Fibroblast of lung (primary cell): Measurements from ENCODE around the gene ERF. TPM values are rescaled to one million over a fixed set of nuclear protein-coding genes. Genes with fewer than 3 reads are reported as not detected.

Source experiments
- DNase-seq, 2 donors: peaks; one replicate each; pipeline versions ENCODE4 v3.0.0 to v3.0.0-alpha.2; 2010; ENCODE audit warnings: low read depth in 2 of 2
- H2AFZ ChIP-seq: 2 replicates; pipeline ENCODE4 v1.5.1; 2012; ENCODE audit warnings: low read length, control low read depth, inconsistent platforms
- H3K27ac ChIP-seq: 2 replicates; pipeline ENCODE4 v1.5.1; 2011; ENCODE audit warnings: low read length, control low read depth; ENCODE audit not compliant: insufficient read depth
- H3K27me3 ChIP-seq: 2 replicates; pipeline ENCODE4 v1.5.1; 2011; ENCODE audit warnings: mild to moderate bottlenecking, low read length; ENCODE audit not compliant: control insufficient read depth, insufficient read depth
- H3K36me3 ChIP-seq: 2 replicates; pipeline ENCODE4 v1.5.1; 2011; ENCODE audit warnings: low read length; ENCODE audit not compliant: control insufficient read depth, insufficient read depth
- H3K4me1 ChIP-seq: 2 replicates; pipeline ENCODE4 v1.5.1; 2011; ENCODE audit warnings: low read length; ENCODE audit not compliant: control insufficient read depth, insufficient read depth; ENCODE audit errors: extremely low read depth
- H3K4me2 ChIP-seq: 2 replicates; pipeline ENCODE4 v1.5.1; 2011; ENCODE audit warnings: low read length, control low read depth; ENCODE audit not compliant: insufficient read depth; ENCODE audit errors: extremely low read depth
- H3K4me3 ChIP-seq, 4 experiments: fragments of 200-600 bp in 1 of 4; sonication (generic) in 1 of 4; replicated peaks in 1 of 4; 2 replicates each; pipeline ENCODE4 v1.5.1; 2011 to 2016; ENCODE audit warnings: low read length in 4 of 4, low read depth in 3 of 4, mild to moderate bottlenecking in 3 of 4, control low read depth in 2 of 4, inconsistent platforms in 1 of 4, mixed read lengths in 1 of 4; ENCODE audit not compliant: insufficient read depth in 1 of 4; ENCODE audit errors: control extremely low read depth in 1 of 4
- H3K79me2 ChIP-seq: 2 replicates; pipeline ENCODE4 v1.5.1; 2012; ENCODE audit warnings: mild to moderate bottlenecking, low read length, inconsistent platforms; ENCODE audit not compliant: control insufficient read depth, insufficient read depth
- H3K9ac ChIP-seq: 2 replicates; pipeline ENCODE4 v1.5.1; 2011; ENCODE audit warnings: mild to moderate bottlenecking, low read length, control low read depth; ENCODE audit not compliant: insufficient read depth
- H3K9me3 ChIP-seq: 2 replicates; pipeline ENCODE4 v1.5.1; 2012; ENCODE audit warnings: low read depth, low read length; ENCODE audit not compliant: control insufficient read depth, insufficient read depth
- H4K20me1 ChIP-seq: 2 replicates; pipeline ENCODE4 v1.5.1; 2011; ENCODE audit warnings: low read length; ENCODE audit not compliant: control insufficient read depth, insufficient read depth; ENCODE audit errors: extremely low read depth
- EZH2 ChIP-seq: IDR thresholded peaks from 2 replicates; pipeline ENCODE4 v1.5.1; 2012; ENCODE audit warnings: low read length, control low read depth, mild to moderate bottlenecking; ENCODE audit errors: missing control alignments
- polyA plus RNA-seq, 2 donors: library from polyadenylated mRNA; depleted of rRNA in 1 of 2; stranded (reverse) in 1 of 2; unstranded in 1 of 2; fragments of >200 nt; gene quantifications; 2 replicates each; pipeline ENCODE4 v1.2.1, GENCODE V29; 2011 to 2012; ENCODE audit warnings: missing spikeins in 1 of 2
- total RNA-seq: library from RNA; depleted of rRNA; stranded (reverse); fragments of >200 nt; gene quantifications from 2 replicates; pipeline ENCODE4 v1.2.1, GENCODE V29; 2014
- TF ChIP-seq, protein P1 (sequence below), 2 donors: IDR thresholded peaks in 1 of 2; conservative IDR thresholded peaks in 1 of 2; 1 replicate in 1 of 2; 2 replicates in 1 of 2; pipeline ENCODE4 v1.5.1; 2011 to 2012; ENCODE audit warnings: low read length in 2 of 2, control low read depth in 1 of 2, inconsistent platforms in 1 of 2, low read depth in 1 of 2, mild to moderate bottlenecking in 1 of 2

Gene ERF
- total and polyA plus RNA-seq, 2 donors (not counting 1 experiment from before 2014, with no cell fraction given): 13.2 to 36.3 TPM

GRCh38 chr19:42234364-42234763 is 20.6 kb downstream of the ERF start:
- H3K36me3 ChIP-seq: peaks cover 39% of the 10 kb centered on the region
- H3K4me2 ChIP-seq: no peak overlapping the region
- H3K27ac ChIP-seq: no peak overlapping the region
- DNase-seq: no peak
- no peak for TF ChIP-seq EZH2
- TF ChIP-seq, protein P1, sequence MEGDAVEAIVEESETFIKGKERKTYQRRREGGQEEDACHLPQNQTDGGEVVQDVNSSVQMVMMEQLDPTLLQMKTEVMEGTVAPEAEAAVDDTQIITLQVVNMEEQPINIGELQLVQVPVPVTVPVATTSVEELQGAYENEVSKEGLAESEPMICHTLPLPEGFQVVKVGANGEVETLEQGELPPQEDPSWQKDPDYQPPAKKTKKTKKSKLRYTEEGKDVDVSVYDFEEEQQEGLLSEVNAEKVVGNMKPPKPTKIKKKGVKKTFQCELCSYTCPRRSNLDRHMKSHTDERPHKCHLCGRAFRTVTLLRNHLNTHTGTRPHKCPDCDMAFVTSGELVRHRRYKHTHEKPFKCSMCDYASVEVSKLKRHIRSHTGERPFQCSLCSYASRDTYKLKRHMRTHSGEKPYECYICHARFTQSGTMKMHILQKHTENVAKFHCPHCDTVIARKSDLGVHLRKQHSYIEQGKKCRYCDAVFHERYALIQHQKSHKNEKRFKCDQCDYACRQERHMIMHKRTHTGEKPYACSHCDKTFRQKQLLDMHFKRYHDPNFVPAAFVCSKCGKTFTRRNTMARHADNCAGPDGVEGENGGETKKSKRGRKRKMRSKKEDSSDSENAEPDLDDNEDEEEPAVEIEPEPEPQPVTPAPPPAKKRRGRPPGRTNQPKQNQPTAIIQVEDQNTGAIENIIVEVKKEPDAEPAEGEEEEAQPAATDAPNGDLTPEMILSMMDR (conservative IDR thresholded peaks at IDR 0.05 in 1 of 2, IDR thresholded peaks at IDR 0.05 in 1 of 2; ENCODE audit: low read depth in 1 of 2, low read length in 2 of 2): no peak
- H3K9ac ChIP-seq: no peak overlapping the region
- no peak overlapping the region for H2AFZ ChIP-seq
- H3K27me3 ChIP-seq: no peaks in the 10 kb centered on the region
- H3K79me2 ChIP-seq: peaks cover 7% of the 10 kb centered on the region
- H3K9me3 ChIP-seq: no peaks in the 10 kb centered on the region
- H3K4me1 ChIP-seq: no peaks in the 10 kb centered on the region
- no peaks in the 10 kb centered on the region for H4K20me1 ChIP-seq
- H3K4me3 ChIP-seq: no peak overlapping the region

GRCh38 chr19:42233678-42234292 is 21.1 kb downstream of the ERF start:
- H3K4me3 ChIP-seq: no peak overlapping the region
- peaks cover 5% of the 10 kb centered on the region for H3K79me2 ChIP-seq
- H3K36me3 ChIP-seq: peaks cover 43% of the 10 kb centered on the region
- no peak for TF ChIP-seq EZH2
- TF ChIP-seq, protein P1 (conservative IDR thresholded peaks at IDR 0.05 in 1 of 2, IDR thresholded peaks at IDR 0.05 in 1 of 2; ENCODE audit: low read depth in 1 of 2, low read length in 2 of 2): no peak
- H3K27ac ChIP-seq: no peak overlapping the region
- no peaks in the 10 kb centered on the region for H3K27me3 ChIP-seq
- H4K20me1 ChIP-seq: no peaks in the 10 kb centered on the region
- no peaks in the 10 kb centered on the region for H3K4me1 ChIP-seq
- H2AFZ ChIP-seq: no peak overlapping the region
- H3K9me3 ChIP-seq: no peaks in the 10 kb centered on the region
- no peak for DNase-seq
- H3K4me2 ChIP-seq: no peak overlapping the region
- no peak overlapping the region for H3K9ac ChIP-seq

- no peaks in the 10 kb centered on the region for H3K27me3 ChIP-seq
- H3K27ac ChIP-seq: no peak overlapping the region
- H3K79me2 ChIP-seq: peaks cover 5% of the 10 kb centered on the region
- H3K4me1 ChIP-seq: no peaks in the 10 kb centered on the region
- H4K20me1 ChIP-seq: no peaks in the 10 kb centered on the region
- no peak overlapping the region for H2AFZ ChIP-seq
- no peak for DNase-seq
- H3K9ac ChIP-seq: no peak overlapping the region
- H3K4me3 ChIP-seq: no peak overlapping the region
- peaks cover 47% of the 10 kb centered on the region for H3K36me3 ChIP-seq
- TF ChIP-seq, protein P1 (conservative IDR thresholded peaks at IDR 0.05 in 1 of 2, IDR thresholded peaks at IDR 0.05 in 1 of 2; ENCODE audit: low read depth in 1 of 2, low read length in 2 of 2): no peak
- TF ChIP-seq EZH2: no peak
- no peaks in the 10 kb centered on the region for H3K9me3 ChIP-seq
- no peak overlapping the region for H3K4me2 ChIP-seq
Observed at GRCh38 chr19:42233106-42233505, 21.8 kb downstream of the ERF start.
